AG04450 (cell line): Measurements from ENCODE around the gene ANTXR1. TPM values are rescaled to one million over a fixed set of nuclear protein-coding genes. Genes with fewer than 3 reads are reported as not detected.
A peak's percentile ranks its signal among the peaks of the same experiment; 100 is the strongest.

Experiments used
- CTCF ChIA-PET: fragments of 300-600, 350-600 bp; formaldehyde crosslinking; extraction: SDS; loops from one replicate; lab custom pipeline; 2022; ENCODE audit warnings: antibody characterized with exemption, inconsistent platforms; lab: Charles Lee
- POLR2A ChIA-PET: fragments of 350-600 bp; formaldehyde crosslinking; extraction: SDS; loops from one replicate; lab custom pipeline; 2021; ENCODE audit warnings: antibody characterized with exemption, inconsistent platforms; lab: Yijun Ruan, JAX
- DNase-seq: peaks from one replicate; pipeline ENCODE4 v3.0.0-alpha.2; 2011; ENCODE audit warnings: low read depth, low spot score
- H3K27ac ChIP-seq: one replicate; pipeline ENCODE4 v1.5.1; 2012; ENCODE audit warnings: low read depth, low read length, control low read depth
- H3K27me3 ChIP-seq: one replicate; pipeline ENCODE4 v1.6.0; 2012; ENCODE audit warnings: low read length; ENCODE audit not compliant: control insufficient read depth, insufficient read depth
- H3K4me3 ChIP-seq: 2 replicates; pipeline ENCODE4 v1.5.1; 2011; ENCODE audit warnings: mild to moderate bottlenecking, low read depth, low read length, control low read depth
- H3K9me3 ChIP-seq: 2 replicates; pipeline ENCODE4 v1.5.1; 2012; ENCODE audit warnings: low read length; ENCODE audit not compliant: control insufficient read depth, insufficient read depth
- polyA plus RNA-seq: library from polyadenylated mRNA; depleted of rRNA; stranded (reverse); fragments of >200 nt; gene quantifications from 2 replicates; pipeline ENCODE4 v1.2.3, GENCODE V29; 2011
- TF ChIP-seq, protein P1 (sequence below): IDR thresholded peaks from 2 replicates; pipeline ENCODE4 v1.5.1; 2011; ENCODE audit warnings: low read depth, low read length, control low read depth, inconsistent platforms

The ANTXR1 gene
- polyA plus RNA-seq, 1 experiment, result 113 TPM

DNA sequence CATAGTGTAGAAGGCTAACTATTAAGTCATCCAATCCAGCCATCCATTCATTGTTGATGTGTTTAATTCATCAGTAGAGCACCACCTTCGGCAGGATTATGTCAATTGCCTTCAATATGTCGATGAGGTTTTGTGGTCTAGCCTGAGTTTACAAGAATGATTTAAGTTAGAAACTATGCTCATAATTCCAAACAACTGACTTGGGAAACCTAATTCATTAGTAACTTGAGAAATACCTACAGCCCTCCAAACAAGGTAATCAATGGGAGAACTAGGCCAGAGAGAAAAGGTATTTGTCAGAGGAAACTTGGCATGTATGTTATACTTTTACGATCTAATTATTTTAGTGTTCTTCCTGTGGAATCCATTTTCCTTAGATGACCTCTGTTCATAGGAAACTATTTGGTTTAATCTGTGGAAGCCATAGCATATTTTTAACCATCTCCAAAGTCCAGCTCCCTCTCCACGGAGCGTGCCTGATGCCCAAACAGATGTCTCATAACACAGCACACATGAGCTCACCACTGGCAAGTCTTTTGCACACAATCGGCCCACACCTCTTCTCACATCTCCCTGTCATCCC, 225.6 kb downstream of the ANTXR1 start:
- Histone ChIP-seq H3K27me3 (no peaks in the 10 kb centered on the region), H3K4me3 (no peak overlapping the region), H3K9me3 (no peaks in the 10 kb centered on the region), H3K27ac (peak overlapping the region; percentile 65)
- TF ChIP-seq, protein P1, sequence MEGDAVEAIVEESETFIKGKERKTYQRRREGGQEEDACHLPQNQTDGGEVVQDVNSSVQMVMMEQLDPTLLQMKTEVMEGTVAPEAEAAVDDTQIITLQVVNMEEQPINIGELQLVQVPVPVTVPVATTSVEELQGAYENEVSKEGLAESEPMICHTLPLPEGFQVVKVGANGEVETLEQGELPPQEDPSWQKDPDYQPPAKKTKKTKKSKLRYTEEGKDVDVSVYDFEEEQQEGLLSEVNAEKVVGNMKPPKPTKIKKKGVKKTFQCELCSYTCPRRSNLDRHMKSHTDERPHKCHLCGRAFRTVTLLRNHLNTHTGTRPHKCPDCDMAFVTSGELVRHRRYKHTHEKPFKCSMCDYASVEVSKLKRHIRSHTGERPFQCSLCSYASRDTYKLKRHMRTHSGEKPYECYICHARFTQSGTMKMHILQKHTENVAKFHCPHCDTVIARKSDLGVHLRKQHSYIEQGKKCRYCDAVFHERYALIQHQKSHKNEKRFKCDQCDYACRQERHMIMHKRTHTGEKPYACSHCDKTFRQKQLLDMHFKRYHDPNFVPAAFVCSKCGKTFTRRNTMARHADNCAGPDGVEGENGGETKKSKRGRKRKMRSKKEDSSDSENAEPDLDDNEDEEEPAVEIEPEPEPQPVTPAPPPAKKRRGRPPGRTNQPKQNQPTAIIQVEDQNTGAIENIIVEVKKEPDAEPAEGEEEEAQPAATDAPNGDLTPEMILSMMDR, result peak; percentile 23; the same call in 1 of the 2 replicates
- DNase-seq, result peak; percentile 89
- POLR2A ChIA-PET, result interaction anchor here (0.6 to 2.3 kb wide), 6 partner anchors 17 to 401 kb away, joined by 3 to 15 read pairs (median 4); no protein-coding TSS in a partner anchor
- CTCF ChIA-PET, result interaction anchor here (1.0 kb wide), 1 partner anchor 775 kb away, joined by 3 read pairs; no protein-coding TSS in a partner anchor

DNA sequence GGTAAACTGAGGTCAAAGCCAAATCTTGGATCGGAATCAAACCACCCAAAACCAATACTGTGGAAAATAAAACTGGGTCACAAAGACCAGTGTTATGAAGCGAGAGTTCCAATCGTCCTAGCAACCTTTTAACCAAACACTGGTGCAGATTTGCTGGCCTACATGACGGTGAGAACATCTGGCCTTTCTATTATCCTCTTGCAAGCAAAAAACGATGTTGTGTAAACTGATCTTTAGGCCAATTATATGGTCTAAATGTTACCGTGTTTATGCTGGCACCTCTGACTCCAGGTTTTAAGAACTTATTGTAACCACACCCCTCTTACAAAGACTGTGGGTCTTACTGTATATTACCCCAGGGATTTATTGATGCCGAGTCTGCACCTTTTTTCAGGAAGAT, 228.1 kb downstream of the ANTXR1 start:
- no peak overlapping the region for H3K27ac ChIP-seq
- DNase-seq, result no peak
- no peak overlapping the region for H3K4me3 ChIP-seq
- no peaks in the 10 kb centered on the region for H3K9me3 ChIP-seq
- TF ChIP-seq, protein P1, result no peak
- ChIA-PET POLR2A (no interaction called here), CTCF (no interaction called here)
- no peaks in the 10 kb centered on the region for H3K27me3 ChIP-seq

DNA sequence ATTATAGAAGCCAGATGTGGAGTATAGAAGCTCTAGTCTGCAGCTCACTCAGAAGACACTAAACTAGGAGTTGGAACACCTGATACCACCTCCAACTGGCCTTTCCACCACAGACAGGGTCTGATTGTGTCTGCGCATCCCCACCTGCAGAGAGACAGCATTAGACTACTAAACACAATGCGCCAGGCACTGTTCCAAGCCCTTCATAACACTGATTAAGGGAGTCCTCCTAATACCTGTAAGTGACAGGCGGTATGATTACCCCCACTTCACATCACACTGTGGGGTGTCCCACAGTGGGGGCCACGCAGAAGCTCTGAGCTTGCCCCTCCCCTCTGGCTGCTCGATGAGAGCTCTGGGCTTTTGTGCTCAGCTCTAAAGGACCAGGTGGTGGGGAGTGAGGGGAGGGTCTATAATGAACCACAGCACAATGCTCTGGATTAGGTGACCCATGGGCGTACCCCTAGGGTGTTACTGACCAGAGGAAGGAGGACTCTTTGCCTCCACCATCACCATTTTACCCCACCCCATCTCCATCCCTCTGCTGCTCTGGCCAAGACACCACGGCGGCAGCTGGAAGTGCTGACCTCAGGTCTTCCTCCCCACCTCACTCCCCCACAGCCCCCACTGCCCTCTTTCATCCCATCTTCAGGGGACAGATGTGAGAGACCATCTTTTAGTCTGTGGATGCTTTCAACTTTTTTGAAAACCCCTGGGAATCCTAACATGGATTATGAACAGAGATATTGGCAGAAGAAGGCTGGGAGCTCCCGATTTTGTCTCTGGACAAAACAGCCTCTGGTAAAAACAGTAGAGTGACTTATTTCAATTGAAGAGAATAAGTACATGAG, 228.9 kb downstream of the ANTXR1 start:
- H3K4me3 ChIP-seq, result no peak overlapping the region
- no peak for DNase-seq
- ChIA-PET CTCF (interaction anchor here (1.3 kb wide), 1 partner anchor 299 kb away, joined by 7 read pairs; no protein-coding TSS in a partner anchor), POLR2A (interaction anchor here (0.9 to 1.7 kb wide), 9 partner anchors 12 to 227 kb away, joined by 3 to 9 read pairs (median 4); no protein-coding TSS in a partner anchor)
- TF ChIP-seq, protein P1, result no peak
- peak overlapping the region; percentile 91 for H3K27ac ChIP-seq
- no peaks in the 10 kb centered on the region for H3K9me3 ChIP-seq
- no peaks in the 10 kb centered on the region for H3K27me3 ChIP-seq

DNA sequence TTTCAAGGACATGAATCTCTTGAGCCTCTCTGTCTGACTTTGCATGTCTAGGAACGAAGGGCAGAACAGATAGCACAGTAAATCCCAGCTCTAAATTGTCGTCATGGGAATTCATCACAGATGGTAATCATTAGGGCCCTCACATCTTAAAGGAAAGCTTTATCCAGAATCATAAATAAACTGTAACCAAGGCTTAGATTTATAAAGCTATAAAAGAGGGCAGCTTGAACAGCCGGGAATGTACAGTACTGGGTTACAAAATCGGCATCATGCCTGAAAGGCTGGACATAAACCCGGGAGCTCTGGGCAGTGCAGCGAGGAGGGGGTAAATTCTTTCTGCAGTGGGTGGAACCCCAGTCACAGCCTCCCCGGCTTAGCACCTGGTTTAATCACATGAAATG, 229.7 kb downstream of the ANTXR1 start:
- H3K27me3 ChIP-seq, result no peaks in the 10 kb centered on the region
- ChIA-PET CTCF (interaction anchor here (1.3 kb wide), 1 partner anchor 299 kb away, joined by 7 read pairs; no protein-coding TSS in a partner anchor), POLR2A (interaction anchor here (0.9 to 1.7 kb wide), 10 partner anchors 11 to 228 kb away, joined by 3 to 9 read pairs (median 4); no protein-coding TSS in a partner anchor)
- H3K9me3 ChIP-seq, result no peaks in the 10 kb centered on the region
- H3K4me3 ChIP-seq, result no peak overlapping the region
- TF ChIP-seq, protein P1, result no peak
- peak overlapping the region; percentile 91 for H3K27ac ChIP-seq
- peak; percentile 71 for DNase-seq
